ENCODE data around the gene TANC1.

Gene TANC1

GRCh38 chr2:158994920-158995676 is 26.7 kb downstream of the TANC1 start:
- no peak for DNase-seq (ENCODE audit: low spot score)

GRCh38 chr2:158995677-158996049 is 27.2 kb downstream of the TANC1 start:
- no peak for DNase-seq (ENCODE audit: low spot score)

GRCh38 chr2:158996378-158996993 is 28.0 kb downstream of the TANC1 start:
- DNase-seq (ENCODE audit: low spot score) = no peak

GRCh38 chr2:158997037-158997790 is 28.8 kb downstream of the TANC1 start:
- DNase-seq (ENCODE audit: low spot score) = no peak

- DNase-seq (ENCODE audit: low spot score) = no peak
These were observed 30.3 kb downstream of the TANC1 start for GRCh38 chr2:158998551-158999248.

GRCh38 chr2:158999458-158999857 is 31.0 kb downstream of the TANC1 start:
- no peak for DNase-seq (ENCODE audit: low spot score)

GRCh38 chr2:159000072-159000471 is 31.6 kb downstream of the TANC1 start:
- DNase-seq (ENCODE audit: low spot score) = no peak

- no peak for DNase-seq (ENCODE audit: low spot score)
These were observed 34.1 kb downstream of the TANC1 start for GRCh38 chr2:159002462-159003111.

GRCh38 chr2:159003555-159003954 is 35.1 kb downstream of the TANC1 start:
- DNase-seq (ENCODE audit: low spot score) = no peak

GRCh38 chr2:159004849-159005248 is 36.4 kb downstream of the TANC1 start:
- no peak for DNase-seq (ENCODE audit: low spot score)

GRCh38 chr2:159009940-159010339 is 41.5 kb downstream of the TANC1 start:
- no peak for DNase-seq (ENCODE audit: low spot score)

GRCh38 chr2:159010340-159010739 is 41.9 kb downstream of the TANC1 start:
- no peak for DNase-seq (ENCODE audit: low spot score)

GRCh38 chr2:159010963-159011362 is 42.5 kb downstream of the TANC1 start:
- DNase-seq (ENCODE audit: low spot score) = no peak

- DNase-seq (ENCODE audit: low spot score) = no peak
These were observed 43.7 kb downstream of the TANC1 start for GRCh38 chr2:159012142-159012541.

- DNase-seq (ENCODE audit: low spot score) = no peak
These were observed 44.7 kb downstream of the TANC1 start for GRCh38 chr2:159013103-159013502.

- no peak for DNase-seq (ENCODE audit: low spot score)
These were observed 46.7 kb downstream of the TANC1 start for GRCh38 chr2:159015174-159015573.

- DNase-seq (ENCODE audit: low spot score) = no peak
These were observed 47.4 kb downstream of the TANC1 start for GRCh38 chr2:159015823-159016222.

GRCh38 chr2:159017837-159018236 is 49.4 kb downstream of the TANC1 start:
- DNase-seq (ENCODE audit: low spot score) = no peak

GRCh38 chr2:159019021-159019420 is 50.6 kb downstream of the TANC1 start:
- DNase-seq (ENCODE audit: low spot score) = no peak

- DNase-seq (ENCODE audit: low spot score) = no peak
These were observed 53.6 kb downstream of the TANC1 start for GRCh38 chr2:159022019-159022418.

GRCh38 chr2:159026170-159026569 is 57.7 kb downstream of the TANC1 start:
- DNase-seq (ENCODE audit: low spot score) = no peak

- no peak for DNase-seq (ENCODE audit: low spot score)
These were observed 60.3 kb downstream of the TANC1 start for GRCh38 chr2:159028776-159029175.
